SK-N-MC (cell line): ENCODE results near the gene OSR1.

Experiments
- EZH2 ChIP-seq: fragments of 200-600 bp; sonication (generic); IDR thresholded peaks from one replicate; pipeline ENCODE4 v1.6.1; 2017; ENCODE audit warnings: antibody characterized with exemption
- POLR2AphosphoS5 ChIP-seq: IDR thresholded peaks from 2 replicates; pipeline ENCODE4 v1.6.1; 2012; ENCODE audit warnings: mild to moderate bottlenecking, low read depth, low read length, borderline replicate concordance

DNA sequence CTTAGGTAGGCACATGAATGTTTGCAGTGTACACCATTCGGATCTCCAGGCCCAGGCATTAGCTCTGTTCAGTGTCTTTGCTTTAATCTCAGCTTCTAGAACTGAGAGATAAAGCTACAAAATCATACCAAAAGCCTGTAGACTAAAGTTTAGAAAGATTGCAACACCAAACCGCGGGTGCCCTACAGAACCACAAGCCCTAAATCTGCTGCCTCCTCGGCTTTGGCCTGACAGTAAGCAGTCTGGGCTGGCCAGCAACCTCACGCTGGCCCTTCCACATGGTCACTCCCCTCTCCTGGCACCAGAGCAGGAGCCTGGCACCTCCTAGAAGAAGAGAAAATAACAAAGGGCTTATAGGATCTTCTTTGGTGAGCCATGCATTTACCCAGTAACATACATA is 8.9 kb upstream of the OSR1 start:
- TF ChIP-seq EZH2, result no peak
- TF ChIP-seq POLR2AphosphoS5, result no peak
